HG03108 (cell line): ENCODE results near the gene LORICRIN.
"Not testable (repeated sequence)": the region's sequence is repeated elsewhere in the genome, so short reads cannot be mapped to it uniquely, and the experiment has no call there.

ENCODE experiments used
- ATAC-seq: cut with Tn5 transposase; IDR thresholded peaks from one replicate; pipeline ENCODE4 v1.9.1; 2021; ENCODE audit warnings: moderate library complexity; ENCODE audit not compliant: unreplicated experiment

LORICRIN gene, protein sequence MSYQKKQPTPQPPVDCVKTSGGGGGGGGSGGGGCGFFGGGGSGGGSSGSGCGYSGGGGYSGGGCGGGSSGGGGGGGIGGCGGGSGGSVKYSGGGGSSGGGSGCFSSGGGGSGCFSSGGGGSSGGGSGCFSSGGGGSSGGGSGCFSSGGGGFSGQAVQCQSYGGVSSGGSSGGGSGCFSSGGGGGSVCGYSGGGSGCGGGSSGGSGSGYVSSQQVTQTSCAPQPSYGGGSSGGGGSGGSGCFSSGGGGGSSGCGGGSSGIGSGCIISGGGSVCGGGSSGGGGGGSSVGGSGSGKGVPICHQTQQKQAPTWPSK

DNA sequence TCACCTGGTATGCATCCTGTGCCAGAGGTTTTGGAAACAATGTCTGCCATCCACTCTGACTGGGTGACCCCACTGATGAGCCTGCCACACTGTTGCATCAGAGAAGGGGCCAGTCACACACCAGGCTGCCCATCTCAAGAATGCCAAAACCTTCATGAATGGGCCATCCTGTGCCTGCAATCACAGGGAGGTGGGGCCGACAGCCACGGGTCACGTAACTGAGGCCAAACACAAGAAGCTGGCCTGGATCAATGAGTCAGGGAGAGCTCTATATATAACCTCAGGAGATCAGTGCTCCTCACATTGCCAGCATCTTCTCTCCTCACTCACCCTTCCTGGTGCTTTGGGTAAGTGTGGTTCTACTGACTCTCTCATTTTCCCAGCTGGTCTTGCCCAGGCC lies at the start of gene LORICRIN:
TSS of gene LORICRIN (plus strand) at position 301 of the 400 bp plus-strand sequence. CDS start 1,263 bp downstream, outside the sequence.
- ATAC-seq: no peak

DNA sequence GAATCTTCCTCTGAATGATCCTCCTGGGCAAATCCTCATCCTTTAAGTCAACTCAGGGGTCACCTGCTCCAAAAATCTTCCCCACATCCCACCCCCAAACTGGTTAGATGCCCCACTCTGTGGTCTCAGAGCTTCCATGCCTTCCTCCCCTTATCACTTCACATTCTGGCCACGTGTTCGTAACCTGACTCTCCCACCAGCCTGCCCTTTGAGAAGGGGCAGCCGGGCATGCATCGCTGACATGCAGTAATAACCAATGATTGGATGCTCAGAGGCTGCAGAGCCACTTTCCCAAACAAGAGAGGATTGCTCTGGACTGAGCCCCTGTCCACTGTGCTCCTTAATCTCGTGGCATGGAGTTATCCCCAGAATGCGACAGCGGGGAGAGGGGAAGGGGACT lies 49.3 kb upstream of the LORICRIN start:
- no peak for ATAC-seq

DNA sequence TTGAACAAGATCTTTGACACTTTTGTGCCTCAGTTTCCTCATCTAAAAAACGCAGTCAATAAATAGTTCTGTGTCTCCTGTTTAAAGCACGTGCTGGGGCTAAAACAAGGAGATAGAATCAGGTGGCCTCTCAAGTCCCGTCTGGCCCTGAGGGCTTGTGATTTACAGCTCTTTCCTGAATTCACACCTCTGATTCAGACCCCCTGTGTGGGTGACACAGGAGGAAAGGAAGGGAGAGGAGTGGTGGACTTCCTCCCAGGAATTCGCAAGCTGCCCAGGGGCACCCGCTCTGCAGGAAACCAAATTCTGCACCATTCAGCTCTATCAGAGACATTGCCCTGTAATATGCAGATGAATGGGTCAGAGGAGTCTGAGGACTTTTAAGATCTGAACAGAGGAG lies 47.3 kb upstream of the LORICRIN start:
- ATAC-seq: no peak

DNA sequence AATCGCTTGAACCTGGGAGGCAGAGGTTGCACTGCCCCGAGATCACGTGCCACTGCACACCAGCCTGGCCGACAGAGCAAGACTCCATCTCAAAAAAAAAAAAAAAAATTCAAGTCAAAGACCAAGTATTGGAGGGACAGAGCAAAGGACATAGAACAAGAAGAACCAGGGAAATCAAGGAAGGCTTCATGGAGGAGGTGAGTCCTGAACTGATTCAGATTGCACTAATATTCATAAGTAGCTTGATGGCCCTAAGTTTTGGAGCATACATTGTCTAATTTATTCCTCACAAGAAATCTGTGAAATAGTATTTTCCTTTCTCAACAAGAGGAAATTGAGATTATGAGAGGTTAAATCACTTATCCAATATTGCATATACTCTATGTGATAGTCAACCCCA lies 46.0 kb upstream of the LORICRIN start:
- ATAC-seq: no peak

DNA sequence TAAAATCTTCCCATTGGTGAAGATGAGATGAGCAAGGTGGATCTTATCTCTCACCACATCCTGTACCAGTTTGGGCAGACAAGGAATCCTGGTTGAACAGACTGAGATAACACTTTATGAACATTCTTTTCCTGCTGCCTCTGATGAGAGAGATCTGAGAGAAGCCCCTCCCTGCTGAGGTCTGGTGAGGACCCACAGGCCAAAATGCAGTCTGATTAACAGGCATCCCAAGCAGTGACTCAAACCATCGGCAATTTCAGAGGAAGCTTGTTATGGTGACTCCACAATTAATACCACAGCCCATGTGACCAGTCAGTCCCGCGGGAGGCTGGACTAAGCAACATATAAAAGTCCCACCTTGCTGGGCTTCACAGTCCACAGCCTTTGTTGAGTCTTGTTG lies 42.3 kb upstream of the LORICRIN start, which contains the start of gene PRR9:
TSS of gene PRR9 (plus strand) at position 373 of the 400 bp plus-strand sequence. CDS start 561 bp downstream, outside the sequence.
- ATAC-seq: no peak

DNA sequence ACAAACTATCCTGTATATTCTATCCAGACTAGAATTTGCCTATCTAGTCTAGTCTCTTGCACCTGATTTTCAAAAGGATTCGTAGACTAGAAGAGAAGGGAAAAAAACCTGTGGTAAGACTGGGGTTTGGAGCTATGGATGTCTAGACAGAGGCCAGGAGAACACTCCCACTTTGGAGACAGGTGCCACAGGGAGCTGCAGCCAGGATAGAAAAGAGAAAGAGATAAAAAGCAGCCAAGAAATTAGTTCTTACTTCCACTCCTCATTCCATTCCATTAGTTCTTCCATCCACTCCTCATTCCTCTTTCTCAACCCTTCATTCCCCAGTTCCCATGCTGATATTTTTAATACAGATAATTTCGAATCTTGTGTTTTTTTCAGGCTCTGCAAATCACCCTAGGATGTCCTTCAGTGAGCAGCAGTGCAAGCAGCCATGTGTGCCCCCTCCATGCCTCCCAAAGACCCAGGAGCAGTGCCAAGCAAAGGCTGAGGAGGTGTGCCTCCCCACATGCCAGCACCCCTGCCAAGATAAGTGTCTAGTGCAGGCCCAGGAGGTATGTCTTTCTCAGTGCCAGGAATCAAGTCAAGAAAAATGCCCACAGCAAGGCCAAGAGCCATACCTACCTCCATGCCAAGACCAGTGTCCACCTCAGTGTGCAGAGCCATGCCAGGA lies 41.6 kb upstream of the LORICRIN start:
- no peak for ATAC-seq

DNA sequence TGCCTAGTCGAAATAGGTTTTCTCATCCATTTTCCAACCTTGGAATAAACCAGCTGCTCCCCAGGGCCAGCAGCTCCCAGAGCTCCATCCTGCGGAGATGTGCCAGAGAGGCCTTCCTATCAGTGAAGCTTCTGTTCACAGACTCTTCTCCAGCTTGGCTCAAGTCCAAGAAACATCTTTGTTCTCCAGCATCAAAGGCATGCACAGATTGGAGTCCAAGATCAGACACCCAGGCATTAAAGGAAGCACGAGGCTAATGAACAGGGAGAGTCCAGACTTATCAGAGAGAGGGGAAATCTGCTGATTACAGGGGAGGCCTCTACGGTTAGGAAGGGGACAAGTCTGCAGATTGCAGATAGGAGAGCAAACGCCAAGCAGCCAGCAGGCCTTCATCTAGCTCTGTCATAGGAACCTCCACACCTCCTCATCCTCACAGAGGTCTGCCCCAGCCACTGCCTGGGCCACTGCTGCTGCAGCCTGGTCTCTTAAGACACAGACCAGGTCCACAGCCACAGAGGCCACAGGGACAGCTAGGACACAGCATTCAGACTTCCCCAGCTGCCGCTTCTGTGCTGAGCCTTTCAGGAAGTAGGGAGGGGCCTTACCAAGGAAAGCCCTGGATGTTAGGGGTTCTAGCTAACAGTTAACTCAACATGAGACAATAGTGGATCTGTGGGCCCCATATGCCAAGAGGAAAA lies 38.7 kb upstream of the LORICRIN start:
- ATAC-seq: no peak

DNA sequence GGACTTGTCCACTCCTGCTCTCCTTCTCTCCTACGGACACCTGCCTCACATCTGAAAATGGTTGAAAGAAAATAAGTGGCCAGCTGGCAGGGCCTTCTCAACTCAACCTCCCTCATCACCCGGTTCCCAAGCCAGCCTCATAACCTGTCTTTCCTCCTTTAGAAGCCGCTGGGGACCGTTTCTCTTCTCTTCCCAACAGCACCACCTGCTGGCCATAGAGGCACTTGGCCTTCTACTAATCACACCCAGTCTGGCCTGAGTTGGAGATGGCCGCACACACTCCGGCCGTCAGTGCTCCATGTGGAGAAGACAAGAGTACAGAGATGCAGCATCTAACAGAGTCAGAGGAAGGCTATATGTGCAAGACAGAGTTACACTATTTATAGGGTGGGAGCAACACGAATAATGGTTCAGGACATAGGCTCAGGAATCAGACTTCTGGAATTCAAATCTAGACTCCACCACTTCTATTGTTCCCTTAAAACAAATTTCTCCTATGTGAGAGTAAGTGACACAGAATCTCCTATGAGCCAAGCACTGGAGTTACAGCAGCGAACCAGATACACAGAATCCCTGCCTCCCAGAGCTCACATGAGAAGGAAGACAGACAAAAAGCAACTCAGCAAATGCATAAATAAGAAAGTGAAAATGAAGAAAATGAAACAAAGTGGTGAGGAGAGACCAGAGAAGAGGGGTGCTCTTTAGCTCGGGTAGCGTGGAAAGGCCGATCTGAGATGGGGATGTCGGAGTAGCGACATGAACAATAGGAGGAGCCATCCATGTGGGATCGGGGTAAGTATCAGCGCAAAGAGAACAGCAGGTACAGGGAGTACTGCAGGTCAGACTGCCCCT lies 36.2 kb upstream of the LORICRIN start:
- ATAC-seq: not testable (repeated sequence)

DNA sequence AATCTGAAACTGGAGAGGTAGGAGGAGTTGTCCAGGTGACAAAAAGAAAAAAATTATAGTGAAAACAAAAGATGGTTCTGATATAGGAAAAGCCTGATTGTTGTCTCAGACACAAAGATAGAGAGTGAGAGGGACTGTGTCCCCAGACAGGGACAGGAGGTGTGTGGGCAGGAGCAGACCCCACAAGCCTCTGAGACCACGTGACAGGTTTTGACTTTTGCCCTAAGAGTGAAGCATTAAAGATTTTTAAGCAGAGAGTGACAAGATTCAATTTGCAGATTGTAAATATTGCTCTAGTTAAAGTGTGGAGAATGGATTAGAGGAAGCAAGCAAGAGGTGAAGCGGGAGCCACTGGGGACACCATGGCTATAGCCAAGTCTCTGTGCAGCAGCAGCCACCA lies 31.7 kb upstream of the LORICRIN start:
- ATAC-seq: no peak

DNA sequence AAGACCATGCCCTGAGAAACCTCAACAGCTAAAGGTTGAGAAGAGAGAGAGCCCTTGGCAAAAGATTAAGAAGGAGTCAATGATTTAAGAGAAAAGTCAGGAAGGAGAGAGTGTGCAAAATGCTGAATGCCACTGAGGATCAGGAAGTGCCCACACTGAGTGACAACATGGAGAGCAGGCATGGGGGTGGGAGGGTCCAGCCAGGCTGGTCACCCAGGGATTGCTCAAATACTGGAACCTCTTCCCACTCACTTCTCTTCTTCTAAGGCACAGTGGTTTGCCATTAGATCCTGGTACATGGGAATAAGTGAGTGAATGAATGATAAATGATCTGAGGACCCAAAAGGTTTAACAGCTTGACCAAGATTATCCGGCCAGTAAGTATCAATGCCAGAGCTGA lies 31.0 kb upstream of the LORICRIN start:
- ATAC-seq: no peak

DNA sequence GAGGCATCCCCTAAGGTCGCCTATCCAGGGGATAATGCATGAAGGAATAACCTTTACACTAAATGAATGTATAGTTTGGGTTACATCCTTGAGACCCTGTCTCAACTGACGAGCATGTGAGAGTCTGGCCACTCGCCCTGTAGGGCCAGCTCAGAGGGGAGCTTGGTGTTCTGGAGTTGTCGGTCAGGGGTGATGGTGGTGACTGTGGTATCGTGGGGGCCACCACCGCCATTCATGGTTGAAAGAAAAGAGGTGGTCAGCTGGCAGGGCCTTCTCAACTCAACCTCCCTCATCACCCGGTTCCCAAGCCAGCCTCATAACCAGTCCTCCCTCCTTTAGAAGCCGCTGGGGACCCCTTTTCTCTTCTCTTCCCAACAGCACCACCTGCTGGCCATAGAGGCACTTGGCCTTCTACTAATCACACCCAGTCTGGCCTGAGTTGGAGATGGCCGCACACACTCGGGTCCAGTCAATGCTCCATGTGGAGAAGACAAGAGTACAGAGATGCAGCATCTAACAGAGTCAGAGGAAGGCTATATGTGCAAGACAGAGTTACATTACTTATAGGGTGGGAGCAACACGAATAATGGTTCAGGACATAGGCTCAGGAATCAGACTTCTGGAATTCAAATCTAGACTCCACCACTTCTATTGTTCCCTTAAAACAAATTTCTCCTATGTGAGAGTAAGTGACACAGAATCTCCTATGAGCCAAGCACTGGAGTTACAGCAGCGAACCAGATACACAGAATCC lies 30.2 kb upstream of the LORICRIN start:
- not testable (repeated sequence) for ATAC-seq

DNA sequence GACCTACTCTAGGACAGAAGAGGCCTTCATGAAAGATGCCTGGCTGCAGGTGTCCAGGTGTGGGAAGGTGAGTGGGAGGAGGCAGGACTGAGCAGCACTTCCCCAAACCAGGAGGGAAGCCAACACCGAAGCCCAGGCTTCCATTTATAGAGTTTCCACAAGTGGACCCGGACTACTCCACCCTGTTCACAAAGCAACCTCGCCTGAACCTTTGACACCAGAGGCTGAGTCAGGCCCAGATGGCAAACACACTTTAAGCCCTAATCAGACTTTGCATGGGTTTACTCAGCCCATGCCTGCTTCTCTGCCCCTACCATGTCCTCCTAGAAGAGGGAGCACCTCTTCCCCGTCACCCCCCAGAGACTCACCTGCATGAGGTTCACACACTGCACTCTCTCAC lies 28.1 kb upstream of the LORICRIN start:
- no peak for ATAC-seq

DNA sequence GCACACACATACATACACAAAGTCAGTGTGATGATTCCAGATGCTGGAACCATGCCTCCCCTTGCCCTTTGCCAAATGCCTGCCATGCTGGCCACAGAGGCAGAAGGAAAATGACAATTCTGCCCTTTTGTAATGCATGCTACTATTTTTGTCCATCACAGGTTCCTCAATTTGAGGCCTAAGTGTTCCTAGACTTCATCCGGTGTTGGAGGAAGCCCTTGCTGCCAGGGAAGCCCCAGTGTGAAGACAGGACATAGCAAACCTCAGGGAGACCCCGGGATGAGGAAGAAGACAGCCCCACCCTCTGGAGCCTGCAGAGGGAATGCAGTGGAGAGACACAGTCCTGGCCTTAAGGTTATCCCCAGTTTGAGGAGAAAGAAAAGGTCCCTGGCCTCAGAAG lies 27.7 kb upstream of the LORICRIN start:
- ATAC-seq: no peak

DNA sequence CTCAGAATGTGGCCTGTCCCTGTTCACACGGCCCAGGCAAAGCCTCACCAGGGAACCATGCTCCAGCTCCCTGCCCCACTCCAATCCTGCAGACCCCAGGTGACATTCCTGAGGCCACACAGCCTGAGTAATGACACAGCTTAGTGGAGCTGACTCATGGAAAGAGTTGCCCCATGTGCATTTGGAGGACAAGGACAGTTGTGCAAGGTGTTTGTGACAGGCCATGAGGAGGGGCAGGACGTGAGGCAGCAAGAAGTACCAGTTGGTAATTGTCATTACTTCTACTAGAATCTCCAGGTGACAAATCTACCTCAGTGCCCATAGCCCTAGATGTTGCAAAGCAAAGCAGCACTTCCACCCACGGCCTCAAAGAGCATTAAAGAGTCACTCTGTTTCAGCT lies 26.9 kb upstream of the LORICRIN start:
- ATAC-seq: no peak

DNA sequence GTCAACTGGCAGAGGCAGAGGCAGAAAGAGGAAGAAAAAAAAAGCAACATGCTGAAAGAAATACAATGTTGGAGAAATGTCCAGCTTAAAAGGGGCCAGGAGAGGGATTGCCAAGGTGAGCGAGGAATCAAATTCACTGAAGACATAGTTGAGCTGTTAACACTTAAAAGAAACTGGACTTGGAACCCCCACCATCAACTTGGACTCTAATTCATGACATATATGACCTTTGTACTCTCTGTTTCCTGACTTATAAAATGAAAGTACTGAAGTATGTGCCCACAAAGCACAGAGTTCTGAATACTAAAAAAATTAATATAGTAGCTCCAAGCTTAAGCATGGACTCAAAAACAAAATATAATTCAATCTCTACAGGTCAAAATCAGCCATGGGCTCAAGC lies 26.0 kb upstream of the LORICRIN start:
- ATAC-seq: no peak

DNA sequence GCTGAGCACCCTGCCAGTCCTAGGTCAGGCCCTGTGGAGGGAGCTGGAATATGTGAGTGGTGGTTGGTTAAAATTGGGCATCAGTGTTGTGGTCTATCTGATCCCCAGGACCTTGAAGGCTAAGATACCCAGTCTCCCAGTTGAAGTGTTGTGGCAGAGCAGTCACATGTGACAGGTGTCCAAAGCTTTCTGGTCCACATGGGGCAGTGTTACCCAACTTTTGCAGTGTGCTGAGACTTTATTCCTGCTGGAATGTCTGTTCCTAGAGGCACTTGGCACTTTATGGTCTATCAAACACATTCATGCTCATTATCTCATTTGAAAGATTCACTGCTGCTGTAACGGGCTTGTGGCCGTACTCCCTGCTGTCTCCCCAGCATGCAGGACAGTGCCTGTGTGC lies 21.0 kb upstream of the LORICRIN start:
- no peak for ATAC-seq

DNA sequence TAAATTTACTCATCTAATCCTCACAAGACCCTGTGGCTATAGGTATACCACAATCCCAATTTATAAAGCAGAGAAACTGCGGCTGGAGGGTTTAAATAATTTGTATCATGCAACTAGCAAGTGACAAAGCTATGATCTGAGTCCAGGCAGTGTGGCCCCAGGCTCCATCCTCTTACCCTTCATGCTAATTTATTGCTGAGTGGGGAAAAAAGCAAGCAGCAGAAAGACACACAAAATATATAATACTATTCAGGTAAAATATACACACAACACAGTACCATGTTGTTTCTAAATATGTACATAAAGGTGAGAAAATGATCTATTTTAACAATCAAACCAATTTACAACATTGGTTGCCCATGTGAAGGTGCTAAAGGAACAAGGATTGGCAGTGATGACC lies 17.3 kb upstream of the LORICRIN start:
- no peak for ATAC-seq

DNA sequence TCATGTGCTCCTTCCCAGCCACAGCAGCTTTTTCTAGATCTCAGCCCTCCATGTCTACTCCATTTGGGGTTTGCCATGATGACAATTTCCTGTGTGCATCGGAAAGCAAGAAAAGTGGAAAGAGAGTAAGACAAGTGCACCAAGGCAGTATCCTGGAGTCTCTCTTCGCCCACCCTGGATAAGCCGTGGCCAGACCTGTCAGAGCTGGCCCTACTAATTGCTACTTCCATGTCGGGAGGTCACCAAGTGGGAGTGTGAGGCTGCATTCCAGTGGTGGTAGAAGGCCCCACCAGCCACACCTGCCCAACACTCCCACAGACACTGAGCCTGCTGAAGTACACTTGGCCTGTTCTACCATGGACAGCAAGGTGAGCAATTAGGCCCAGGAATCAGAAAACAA lies 14.0 kb upstream of the LORICRIN start:
- no peak for ATAC-seq

DNA sequence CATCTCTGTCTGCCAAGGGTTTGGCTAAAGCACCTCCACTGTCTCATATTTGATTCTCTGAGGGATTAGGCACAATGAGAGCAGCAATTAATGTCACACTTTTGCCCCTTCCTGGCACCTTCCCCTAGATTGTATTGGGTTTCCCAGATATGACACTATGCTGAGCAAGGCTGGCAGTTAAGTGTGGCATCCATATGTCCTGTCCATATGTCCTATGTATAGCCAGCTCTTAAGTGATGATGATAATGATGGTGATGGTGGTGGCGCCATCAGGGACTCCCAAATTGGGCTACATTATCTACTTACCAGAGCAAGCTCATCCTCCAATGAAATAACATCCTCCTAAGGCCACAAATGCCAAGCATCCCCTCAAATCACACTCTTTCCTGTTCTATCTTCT lies 13.5 kb upstream of the LORICRIN start:
- no peak for ATAC-seq

DNA sequence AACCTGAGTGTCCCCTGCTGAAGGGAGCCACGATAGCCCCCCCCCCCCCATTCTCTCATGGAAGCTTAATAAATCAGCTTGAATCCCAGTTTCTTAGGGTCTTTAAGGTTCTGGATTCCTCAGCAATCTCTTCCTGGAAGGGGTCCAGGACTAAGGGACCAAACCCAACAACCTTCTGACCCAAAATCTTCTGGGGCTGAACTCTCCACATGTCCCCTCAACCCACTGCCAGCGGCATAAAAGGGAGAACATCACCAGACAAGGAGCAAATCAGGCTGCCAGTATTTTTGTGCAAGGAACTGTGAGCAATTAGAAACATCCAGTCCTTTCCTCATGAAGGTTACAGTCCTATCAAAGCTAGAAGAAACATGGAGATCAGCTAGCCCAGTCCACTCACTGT lies 12.7 kb upstream of the LORICRIN start:
- no peak for ATAC-seq
